GM12878 (cell line): ENCODE results near the gene NKX1-1. TPM values are rescaled to one million over a fixed set of nuclear protein-coding genes. Genes with fewer than 3 reads are reported as not detected.

Source experiments
- ATAC-seq: fragments of 200-7000 bp; cut with Tn5 transposase; 3 replicates; pipeline ENCODE4 v1.9.1; 2020; ENCODE audit warnings: mild to moderate bottlenecking, moderate library complexity
- BruUV-seq: library from RNA; stranded (reverse); fragments of 400-500 nt; replicated peaks from 2 replicates; lab custom pipeline; 2021; lab: Mats Ljungman, UMichigan
- CTCF ChIA-PET: fragments of 300-600 bp; sonication (Branson Sonifier 250); formaldehyde crosslinking; extraction: SDS; loops from one replicate; lab custom pipeline; 2021; ENCODE audit warnings: inconsistent platforms; lab: Yijun Ruan, JAX
- POLR2A ChIA-PET: fragments of 350-600 bp; formaldehyde crosslinking; extraction: SDS; loops from one replicate; lab custom pipeline; 2021; ENCODE audit warnings: inconsistent platforms; lab: Charles Lee
- RAD21 ChIA-PET: fragments of 300-600 bp; sonication (Branson Sonifier 250); formaldehyde crosslinking; loops from one replicate; lab custom pipeline; 2023; ENCODE audit warnings: antibody characterized with exemption; ENCODE audit not compliant: unreplicated experiment; lab: Charles Lee
- SMC1A ChIA-PET: fragments of 300-600 bp; sonication (Branson Sonifier 250); formaldehyde crosslinking; loops from one replicate; lab custom pipeline; 2023; ENCODE audit not compliant: unreplicated experiment, uncharacterized antibody; lab: Charles Lee
- DNase-seq: peaks from one replicate; pipeline ENCODE4 v3.0.0-alpha.2; 2011; ENCODE audit warnings: low read depth, low spot score
- FAIRE-seq: peaks from 3 replicates; lab custom pipeline; 2011; peaks lifted over from hg19 to GRCh38; lab: Jason Lieb, UNC
- H2AFZ ChIP-seq: 2 replicates; pipeline ENCODE4 v1.6.0; 2011; ENCODE audit warnings: low read depth, low read length, control low read depth; ENCODE audit not compliant: control insufficient read depth
- H3K27ac ChIP-seq: 2 replicates; pipeline ENCODE4 v1.5.1; 2011; ENCODE audit warnings: control low read depth; ENCODE audit not compliant: control insufficient read depth, insufficient read depth
- H3K27me3 ChIP-seq, 2 experiments: replicated peaks in 1 of 2; 2 replicates each; pipeline versions ENCODE4 v1.6.0 to v1.6.1; 2011; ENCODE audit warnings: low read length in 1 of 2; ENCODE audit not compliant: control insufficient read depth in 2 of 2, insufficient read depth in 2 of 2
- H3K36me3 ChIP-seq, 2 experiments: 2 replicates each; pipeline ENCODE4 v1.5.1; 2011; ENCODE audit warnings: low read length in 1 of 2; ENCODE audit not compliant: control insufficient read depth in 2 of 2, insufficient read depth in 2 of 2
- H3K4me1 ChIP-seq: 2 replicates; pipeline ENCODE4 v1.6.1; 2011; ENCODE audit warnings: mild to moderate bottlenecking, low read length, moderate library complexity, mixed read lengths; ENCODE audit not compliant: control insufficient read depth, insufficient read depth
- H3K4me2 ChIP-seq: 2 replicates; pipeline ENCODE4 v1.6.0; 2011; ENCODE audit warnings: control low read depth; ENCODE audit not compliant: control insufficient read depth, insufficient read depth
- H3K4me3 ChIP-seq: fragments of 200-600 bp; sonication (generic); 2 replicates; pipeline ENCODE4 v1.5.1; 2016
- H3K79me2 ChIP-seq: 2 replicates; pipeline ENCODE4 v1.6.0; 2011; ENCODE audit warnings: low read length; ENCODE audit not compliant: control insufficient read depth, insufficient read depth
- H3K9ac ChIP-seq: 2 replicates; pipeline ENCODE4 v1.8.0; 2011; ENCODE audit warnings: low read length, control low read depth, mixed read lengths; ENCODE audit not compliant: control insufficient read depth, insufficient read depth
- H3K9me3 ChIP-seq: replicated peaks from 3 replicates; pipeline ENCODE4 v1.5.1; 2011; ENCODE audit warnings: mild to moderate bottlenecking, low read length; ENCODE audit not compliant: control insufficient read depth, insufficient read depth
- H4K20me1 ChIP-seq: 2 replicates; pipeline ENCODE4 v1.6.0; 2011; ENCODE audit not compliant: control insufficient read depth, insufficient read depth
- CREB1 ChIP-seq: IDR thresholded peaks from 2 replicates; pipeline ENCODE4 v1.6.1; 2012; ENCODE audit warnings: low read depth, mild to moderate bottlenecking, inconsistent platforms
- HDGF ChIP-seq: fragments of 450-650 bp; IDR thresholded peaks from 2 replicates; pipeline ENCODE4 v1.6.1; 2016; ENCODE audit warnings: antibody characterized with exemption
- IRF3 ChIP-seq: fragments of 450-650 bp; IDR thresholded peaks from 2 replicates; pipeline ENCODE4 v1.6.1; 2014; ENCODE audit warnings: mild to moderate bottlenecking
- NRF1 ChIP-seq: conservative IDR thresholded peaks from 2 replicates; pipeline ENCODE4 v1.6.1; 2011; ENCODE audit warnings: mild to moderate bottlenecking, low read depth, low read length, improper control_type of control experiment
- RAD51 ChIP-seq: fragments of 450-650 bp; IDR thresholded peaks from 2 replicates; pipeline ENCODE4 v1.6.1; 2016; ENCODE audit warnings: moderate library complexity, mild to moderate bottlenecking, inconsistent platforms
- SMAD5 ChIP-seq: IDR thresholded peaks from 2 replicates; pipeline ENCODE4 v1.6.1; 2016; ENCODE audit warnings: antibody characterized with exemption, low read depth
- SUPT20H ChIP-seq: IDR thresholded peaks from 2 replicates; pipeline ENCODE4 v1.6.1; 2011; ENCODE audit warnings: low read depth, mild to moderate bottlenecking, low read length, moderate library complexity, borderline replicate concordance; ENCODE audit not compliant: control insufficient read depth
- TAF1 ChIP-seq: IDR thresholded peaks from 2 replicates; pipeline ENCODE4 v1.6.1; 2011; ENCODE audit warnings: mild to moderate bottlenecking, low read depth, low read length, borderline replicate concordance
- WRNIP1 ChIP-seq: IDR thresholded peaks from 2 replicates; pipeline ENCODE4 v1.6.1; 2011; ENCODE audit warnings: low read depth, low read length, improper control_type of control experiment, borderline replicate concordance
- ZNF622 ChIP-seq: fragments of 450-650 bp; IDR thresholded peaks from 2 replicates; pipeline ENCODE4 v1.6.1; 2017; ENCODE audit warnings: mild to moderate bottlenecking, inconsistent platforms
- WGBS: methylation state at CpG from one replicate; pipeline ENCODE4 v1.1.6; 2016; ENCODE audit warnings: low lambda C conversion rate; ENCODE audit not compliant: insufficient replicate concordance, insufficient coverage; ENCODE audit errors: missing lambda C conversion rate; 5-methylcytosine and 5-hydroxymethylcytosine counted together
- in situ Hi-C: fragments of 300-500 bp; cut with MboI; formaldehyde crosslinking; loops from 9 replicates; pipeline ENCODE4 v1.14.3; 2018; ENCODE audit warnings: mixed read lengths
- intact Hi-C: fragments of 100-400 bp; cut with micrococcal nuclease; formaldehyde crosslinking; loops from one replicate; pipeline ENCODE4 v1.14.2; 2022; ENCODE audit not compliant: unreplicated experiment
- polyA plus RNA-seq, 11 experiments: library from polyadenylated mRNA; depleted of rRNA in 4 of 11; unstranded in 6 of 11; stranded (reverse) in 5 of 11; fragments of >200 nt; fragmentation: Nextera tagmentation in 4 of 11; fragmentation: Illumina TruSeq in 1 of 11; extraction: Ambion mirVana in 4 of 11; extraction: Trizol in 1 of 11; gene quantifications; 1 replicate in 1 of 11; 2 replicates in 10 of 11; pipeline versions ENCODE4 v1.2.1 to v1.2.3, GENCODE V29; 2011 to 2016; ENCODE audit warnings: inconsistent platforms in 2 of 11, missing spikeins in 2 of 11, low read depth in 1 of 11
- total RNA-seq, 4 experiments: library from RNA; depleted of rRNA in 3 of 4; stranded (reverse); fragments of >200 nt in 3 of 4; fragmentation: Illumina TruSeq in 1 of 4; extraction: Trizol in 1 of 4; gene quantifications; 2 replicates each; pipeline versions ENCODE4 v1.2.1 to v1.2.3, GENCODE V29; 2013 to 2021
- TF ChIP-seq, protein P1 (sequence below): IDR thresholded peaks from 2 replicates; pipeline ENCODE4 v1.6.1; 2012; ENCODE audit warnings: mild to moderate bottlenecking, low read depth, low read length

Gene NKX1-1
- total and polyA plus RNA-seq, 10 of the 15 experiments (the other 5 are each of a cell fraction or from before 2014, with no cell fraction given), result not detected

GRCh38 chr4:1412376-1413203 is 6.3 kb upstream of the NKX1-1 start:
- WGBS, result 31% methylated on average over 15 of the region's 15 CpGs
- no peak overlapping the region for H3K4me2 ChIP-seq
- ATAC-seq (no peak), DNase-seq (no peak), FAIRE-seq (no peak)
- BruUV-seq, result no TSS peak
- H3K27ac ChIP-seq, result no peak overlapping the region
- no peaks in the 10 kb centered on the region for H4K20me1 ChIP-seq
- CTCF ChIA-PET, result no interaction called here
- in situ Hi-C loops, result no loop called here
- no peaks in the 10 kb centered on the region for H3K4me1 ChIP-seq
- H2AFZ ChIP-seq, result no peak overlapping the region
- H3K9ac ChIP-seq, result no peak overlapping the region
- no peaks in the 10 kb centered on the region; the same call in 2 of the 3 replicates for H3K9me3 ChIP-seq
- POLR2A ChIA-PET, result no interaction called here
- RAD21 ChIA-PET, result no interaction called here
- no peaks in the 10 kb centered on the region for H3K27me3 ChIP-seq
- no peaks in the 10 kb centered on the region for H3K36me3 ChIP-seq
- SMC1A ChIA-PET, result no interaction called here
- H3K79me2 ChIP-seq, result no peaks in the 10 kb centered on the region
- H3K4me3 ChIP-seq, result no peak overlapping the region
- TF ChIP-seq WRNIP1, result no peak
- no peak for TF ChIP-seq SUPT20H
- intact Hi-C loops, result no loop called here

- CTCF ChIA-PET, result no interaction called here
- RAD21 ChIA-PET, result no interaction called here
- H3K4me3 ChIP-seq, result no peak overlapping the region
- no peak for ATAC-seq
- BruUV-seq, result no TSS peak
- no peaks in the 10 kb centered on the region for H3K79me2 ChIP-seq
- H3K4me2 ChIP-seq, result no peak overlapping the region
- no peaks in the 10 kb centered on the region for H3K36me3 ChIP-seq
- H3K27ac ChIP-seq, result no peak overlapping the region
- SMC1A ChIA-PET, result no interaction called here
- in situ Hi-C loops (no loop called here), intact Hi-C loops (no loop called here)
- H2AFZ ChIP-seq, result no peak overlapping the region
- H3K9me3 ChIP-seq, result no peaks in the 10 kb centered on the region; the same call in 2 of the 3 replicates
- no peaks in the 10 kb centered on the region for H3K4me1 ChIP-seq
- no peak overlapping the region for H3K9ac ChIP-seq
- no peak for DNase-seq
- FAIRE-seq, result no peak
- 12% methylated on average over 14 of the region's 17 CpGs for WGBS
- no peaks in the 10 kb centered on the region for H4K20me1 ChIP-seq
- POLR2A ChIA-PET, result no interaction called here
- no peaks in the 10 kb centered on the region for H3K27me3 ChIP-seq
- no peak for TF ChIP-seq IRF3
- no peak for TF ChIP-seq RAD51
- no peak for TF ChIP-seq SMAD5
- TF ChIP-seq HDGF, result no peak
- TF ChIP-seq ZNF622, result no peak
- no peak for TF ChIP-seq TAF1
- TF ChIP-seq NRF1, result no peak
- TF ChIP-seq, protein P1, sequence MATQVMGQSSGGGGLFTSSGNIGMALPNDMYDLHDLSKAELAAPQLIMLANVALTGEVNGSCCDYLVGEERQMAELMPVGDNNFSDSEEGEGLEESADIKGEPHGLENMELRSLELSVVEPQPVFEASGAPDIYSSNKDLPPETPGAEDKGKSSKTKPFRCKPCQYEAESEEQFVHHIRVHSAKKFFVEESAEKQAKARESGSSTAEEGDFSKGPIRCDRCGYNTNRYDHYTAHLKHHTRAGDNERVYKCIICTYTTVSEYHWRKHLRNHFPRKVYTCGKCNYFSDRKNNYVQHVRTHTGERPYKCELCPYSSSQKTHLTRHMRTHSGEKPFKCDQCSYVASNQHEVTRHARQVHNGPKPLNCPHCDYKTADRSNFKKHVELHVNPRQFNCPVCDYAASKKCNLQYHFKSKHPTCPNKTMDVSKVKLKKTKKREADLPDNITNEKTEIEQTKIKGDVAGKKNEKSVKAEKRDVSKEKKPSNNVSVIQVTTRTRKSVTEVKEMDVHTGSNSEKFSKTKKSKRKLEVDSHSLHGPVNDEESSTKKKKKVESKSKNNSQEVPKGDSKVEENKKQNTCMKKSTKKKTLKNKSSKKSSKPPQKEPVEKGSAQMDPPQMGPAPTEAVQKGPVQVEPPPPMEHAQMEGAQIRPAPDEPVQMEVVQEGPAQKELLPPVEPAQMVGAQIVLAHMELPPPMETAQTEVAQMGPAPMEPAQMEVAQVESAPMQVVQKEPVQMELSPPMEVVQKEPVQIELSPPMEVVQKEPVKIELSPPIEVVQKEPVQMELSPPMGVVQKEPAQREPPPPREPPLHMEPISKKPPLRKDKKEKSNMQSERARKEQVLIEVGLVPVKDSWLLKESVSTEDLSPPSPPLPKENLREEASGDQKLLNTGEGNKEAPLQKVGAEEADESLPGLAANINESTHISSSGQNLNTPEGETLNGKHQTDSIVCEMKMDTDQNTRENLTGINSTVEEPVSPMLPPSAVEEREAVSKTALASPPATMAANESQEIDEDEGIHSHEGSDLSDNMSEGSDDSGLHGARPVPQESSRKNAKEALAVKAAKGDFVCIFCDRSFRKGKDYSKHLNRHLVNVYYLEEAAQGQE, result no peak
- no peak for TF ChIP-seq CREB1
These were observed 5.5 kb upstream of the NKX1-1 start for GRCh38 chr4:1411436-1412375.
